Measurements from ENCODE around the gene KHK. TPM values are rescaled to one million over a fixed set of nuclear protein-coding genes. Genes with fewer than 3 reads are reported as not detected.

Gene KHK
- total RNA-seq, 1 donor from 2014 or later: 3.5 TPM

DNA sequence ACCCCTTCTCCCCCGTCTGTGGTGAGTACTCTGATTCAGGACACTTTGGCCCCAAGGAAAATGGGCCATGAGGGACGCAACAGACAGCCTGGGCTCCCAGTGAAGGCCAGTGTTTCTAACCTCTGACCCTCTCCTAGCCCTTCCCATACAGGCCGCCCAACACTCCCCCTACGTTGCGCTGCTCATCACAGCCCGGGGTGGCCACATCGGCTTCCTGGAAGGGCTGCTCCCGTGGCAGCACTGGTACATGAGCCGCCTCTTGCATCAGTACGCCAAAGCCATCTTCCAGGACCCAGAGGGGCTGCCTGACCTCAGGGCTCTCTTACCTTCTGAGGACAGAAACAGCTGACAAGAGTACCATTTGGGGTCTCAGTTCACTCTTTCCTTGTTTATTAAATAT is 43.8 kb downstream of the KHK start:
- ATAC-seq: no peak

- no peak for ATAC-seq
Measured at GRCh38 chr2:27131429-27131828, 44.9 kb downstream of the KHK start.

GRCh38 chr2:27133195-27133875 is 46.8 kb downstream of the KHK start:
- ATAC-seq: no peak

DNA sequence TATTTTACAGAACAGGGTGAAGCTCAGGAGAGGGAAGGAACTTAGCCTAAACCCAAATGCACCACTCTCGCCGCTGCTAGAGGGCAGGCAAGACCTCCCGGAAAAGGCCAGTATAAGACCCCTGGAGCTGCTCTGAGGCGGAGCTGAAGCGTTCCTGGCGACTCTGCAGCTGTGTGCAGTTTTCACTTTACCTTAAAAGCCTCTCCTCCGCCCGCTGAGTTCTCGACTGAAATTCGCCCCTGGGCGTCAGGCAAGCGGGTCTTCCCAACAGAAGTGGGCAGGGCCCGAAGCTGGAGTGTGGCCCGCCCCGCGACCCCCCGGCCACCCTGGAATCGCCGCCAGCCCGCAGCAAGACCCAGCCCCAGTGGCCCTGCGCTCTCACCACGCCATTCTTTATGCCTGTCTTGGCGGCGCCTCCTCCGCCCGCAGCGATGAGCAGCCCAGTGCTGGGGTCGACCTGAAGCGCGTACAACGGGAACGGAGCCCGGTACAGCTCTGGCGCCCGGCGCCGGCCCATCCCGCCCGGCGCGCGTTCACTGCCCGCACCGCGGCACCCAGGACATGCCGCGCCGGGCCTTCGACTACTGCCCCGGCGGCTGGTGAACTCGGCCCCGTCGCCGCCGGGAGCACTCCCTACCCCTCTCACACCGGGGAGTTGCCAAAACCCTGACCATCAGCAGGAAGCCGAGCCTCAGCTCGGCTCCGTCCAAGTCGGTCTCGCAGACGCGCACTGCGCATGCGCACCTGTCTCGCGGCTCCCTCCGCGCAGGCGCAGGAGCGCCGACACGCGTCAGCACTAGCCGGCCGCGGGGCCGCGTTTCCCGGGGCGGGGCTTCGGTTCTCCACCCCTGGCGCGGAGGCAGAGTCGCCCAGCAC is 47.6 kb downstream of the KHK start, which contains the start of gene PREB:
Gene PREB, minus strand, starts transcription at position 732 of the 876 bp plus-strand sequence. Its CDS starts 215 bp downstream, at position 517.
- ATAC-seq: peak; percentile 94

GRCh38 chr2:27134781-27135477 is 48.4 kb downstream of the KHK start:
- ATAC-seq: no peak

DNA sequence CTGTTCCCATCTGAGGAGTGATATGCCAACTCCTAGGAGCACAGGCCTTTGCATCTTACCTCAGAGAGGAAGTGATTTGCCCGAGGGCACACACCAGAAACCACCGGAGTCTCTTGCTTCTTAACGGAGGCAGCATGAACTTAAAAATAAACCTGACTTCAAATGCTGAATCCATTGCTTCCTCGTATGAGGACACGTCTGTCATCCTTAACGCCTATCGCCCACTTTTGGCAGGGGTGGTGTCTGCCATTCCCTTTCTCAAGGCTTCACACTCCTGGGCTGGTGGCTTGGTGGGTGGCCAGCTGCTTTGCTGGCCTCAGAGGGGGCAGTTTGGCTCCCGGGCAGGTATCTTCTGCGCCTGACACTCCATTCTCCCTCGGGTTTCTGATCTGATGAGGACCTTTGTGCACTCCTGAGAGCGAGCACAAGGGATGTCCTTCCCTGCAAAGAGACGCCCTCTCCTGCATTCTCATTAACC is 48.9 kb downstream of the KHK start:
- no peak for ATAC-seq

GRCh38 chr2:27136751-27137150 is 50.2 kb downstream of the KHK start:
- no peak for ATAC-seq

GRCh38 chr2:27137322-27137935 is 50.9 kb downstream of the KHK start:
- ATAC-seq: no peak

DNA sequence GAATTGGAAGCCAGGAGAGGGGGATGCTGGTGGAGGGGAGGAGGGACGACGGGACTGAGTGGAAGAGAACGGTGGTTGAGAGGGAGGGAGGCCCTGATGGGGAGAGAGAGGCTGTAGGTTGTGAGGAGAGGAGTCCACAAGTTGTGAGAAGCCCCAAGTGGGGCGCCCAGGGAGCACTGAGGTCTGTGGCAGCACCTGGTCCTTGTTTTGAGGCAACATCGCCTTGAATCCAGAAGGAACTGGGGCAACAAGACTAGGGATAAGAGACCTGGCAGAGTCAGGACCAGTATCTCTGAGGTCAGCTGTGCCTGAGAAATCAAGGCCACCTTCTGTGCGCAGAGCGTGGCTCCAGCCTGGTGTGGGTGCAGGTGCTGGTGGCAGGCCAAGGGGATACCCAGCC is 51.5 kb downstream of the KHK start:
- no peak for ATAC-seq

DNA sequence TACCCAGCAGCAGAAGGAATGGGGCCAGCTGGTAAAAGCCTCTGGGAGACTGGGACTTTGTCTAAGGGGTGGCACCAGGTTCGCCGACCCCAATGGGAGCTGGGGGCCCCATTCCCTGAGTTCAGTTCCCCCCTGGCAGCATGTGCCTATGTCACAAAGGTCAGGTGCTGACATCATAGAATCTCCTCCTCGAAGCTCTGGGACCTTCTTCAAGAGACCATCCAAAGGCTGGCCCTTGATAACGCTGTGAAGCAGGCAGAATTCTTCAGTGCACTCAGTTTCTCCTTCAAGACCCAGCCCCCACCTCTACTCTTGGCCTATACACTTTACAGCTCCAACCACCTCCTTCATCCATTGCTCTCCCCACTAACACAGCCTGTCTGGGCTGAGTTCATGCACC is 52.7 kb downstream of the KHK start, which contains the start of gene PRR30:
Gene PRR30, minus strand, starts transcription at position 101 of the 400 bp plus-strand sequence. CDS start 1,081 bp downstream, outside the sequence.
- no peak for ATAC-seq

DNA sequence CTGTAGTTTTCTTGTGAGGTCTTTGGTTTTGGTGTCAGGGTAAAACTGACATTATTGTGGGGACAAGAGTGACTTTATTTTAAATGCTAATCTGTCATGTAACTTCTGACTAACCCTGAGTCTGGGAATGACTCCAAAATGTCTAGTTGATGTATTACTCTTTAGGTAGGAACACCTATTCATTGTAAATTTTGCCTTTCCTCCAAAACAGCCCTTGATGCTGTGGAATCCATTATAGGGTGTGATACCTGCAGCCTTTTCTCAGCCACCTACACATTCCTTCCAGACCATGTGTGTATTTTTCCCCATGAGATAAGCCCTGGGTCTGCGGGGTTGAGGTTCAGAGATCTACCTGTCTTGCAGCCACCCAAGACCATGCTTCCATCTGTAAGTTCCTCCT is 56.7 kb downstream of the KHK start:
- peak; percentile 67 for ATAC-seq

DNA sequence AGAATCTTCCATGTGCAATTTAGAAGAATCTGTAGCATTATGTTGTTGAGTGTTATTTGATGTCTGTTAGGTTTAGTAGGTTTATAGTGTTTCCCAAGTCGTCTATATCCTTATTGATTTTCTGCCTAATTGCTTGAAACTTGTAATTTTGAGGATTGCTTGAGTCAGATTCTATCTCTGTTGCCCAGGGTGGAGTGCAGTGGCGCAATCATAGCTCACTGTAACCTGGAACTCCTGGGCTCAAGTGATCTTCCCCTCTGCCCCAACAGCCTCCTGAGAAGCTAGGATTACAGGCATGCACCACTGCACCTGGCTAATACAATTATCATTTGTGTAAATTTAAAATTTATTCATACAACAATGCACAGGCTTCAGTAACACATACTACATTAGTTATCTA is 59.1 kb downstream of the KHK start:
- ATAC-seq: no peak

- no peak for ATAC-seq
Measured at GRCh38 chr2:27147935-27148334, 61.4 kb downstream of the KHK start.

DNA sequence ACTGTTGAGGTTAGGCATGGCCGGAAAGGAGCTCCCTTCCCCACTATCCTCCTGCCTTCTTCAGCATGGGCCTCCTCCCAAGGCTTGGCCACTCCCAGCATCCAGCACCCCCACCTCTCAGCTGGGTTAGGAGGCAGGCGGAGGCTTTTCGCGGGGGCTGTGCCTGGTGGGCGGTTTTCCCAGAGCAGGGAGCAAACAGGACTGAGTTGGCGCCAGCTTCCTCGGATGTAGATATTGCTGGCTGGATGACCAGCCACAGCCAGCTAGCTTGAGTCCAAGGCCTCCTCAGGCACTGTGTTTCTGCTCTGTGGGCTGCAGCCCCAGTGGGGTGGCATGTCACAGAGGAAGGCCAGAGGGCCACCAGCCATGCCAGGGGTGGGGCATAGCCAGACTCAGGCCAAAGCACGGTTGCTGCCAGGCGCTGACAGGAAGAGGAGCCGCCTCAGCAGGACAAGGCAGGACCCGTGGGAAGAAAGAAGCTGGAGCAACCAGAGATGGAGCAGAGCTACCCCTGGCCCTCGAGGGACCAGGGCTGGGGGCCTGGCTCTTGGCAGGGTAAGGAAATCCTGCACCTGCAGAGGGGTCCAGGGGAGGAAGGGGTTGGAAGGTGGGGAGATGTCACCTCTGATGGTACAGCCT is 62.3 kb downstream of the KHK start, which contains the start of gene TCF23:
Gene TCF23, plus strand, starts transcription at position 204 of the 639 bp plus-strand sequence. Its CDS starts 130 bp downstream, at position 334.
- ATAC-seq: peak; percentile 40

DNA sequence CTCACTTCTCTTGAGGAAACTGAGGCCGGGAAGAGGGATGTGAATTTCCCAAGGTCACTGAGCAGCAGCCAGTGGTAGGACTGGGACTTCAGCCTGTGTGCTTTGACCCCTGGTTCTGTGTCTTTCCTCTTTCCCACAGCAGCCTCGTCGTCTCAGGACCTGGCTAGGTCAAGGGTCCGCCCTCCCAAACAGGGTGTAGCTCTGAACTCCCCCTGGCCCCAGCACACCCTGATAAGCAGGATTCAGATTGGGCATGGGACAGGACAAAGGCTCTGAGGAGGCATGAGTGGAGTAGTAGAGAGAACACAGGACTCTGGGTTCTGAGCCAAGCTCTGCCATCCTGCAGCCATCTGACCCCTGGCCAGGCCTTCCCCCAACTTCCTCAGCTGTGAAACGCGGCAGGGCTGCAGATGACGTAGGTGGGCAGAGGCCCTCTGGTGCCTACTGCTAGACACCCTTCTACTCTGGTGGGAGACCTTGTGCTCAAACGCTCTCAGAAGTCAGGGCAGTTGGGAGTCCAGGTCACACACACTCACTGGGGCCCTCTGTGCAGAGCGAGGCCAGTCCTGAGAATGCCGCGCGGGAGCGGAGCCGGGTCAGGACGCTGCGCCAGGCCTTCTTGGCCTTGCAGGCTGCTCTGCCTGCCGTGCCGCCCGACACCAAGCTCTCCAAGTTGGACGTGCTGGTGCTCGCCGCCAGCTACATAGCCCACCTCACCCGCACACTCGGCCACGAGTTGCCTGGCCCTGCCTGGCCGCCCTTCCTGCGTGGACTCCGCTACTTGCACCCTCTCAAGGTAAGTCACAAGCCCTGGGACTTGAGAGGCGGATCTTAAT is 63.2 kb downstream of the KHK start:
- ATAC-seq: no peak

Other genes with a start within 250 kb of the KHK start
- not detected for gene DPYSL5, start 238.6 kb upstream of the KHK start, total RNA-seq
- 6.9 TPM for gene MAPRE3, start 116.1 kb upstream of the KHK start, total RNA-seq
- 29.7 TPM for gene TMEM214, start 53.8 kb upstream of the KHK start, total RNA-seq
- gene AGBL5, start 35.1 kb upstream of the KHK start, total RNA-seq: 14.1 TPM
- 258 TPM for gene OST4, start 15.1 kb upstream of the KHK start, total RNA-seq
- gene EMILIN1, start 8.2 kb upstream of the KHK start, total RNA-seq: 3.0 TPM
- gene CGREF1, start 32.4 kb downstream of the KHK start, total RNA-seq: 0.96 TPM
- gene ABHD1, start 37.0 kb downstream of the KHK start, total RNA-seq: not detected
- gene PREB, start 47.9 kb downstream of the KHK start, total RNA-seq: 26.5 TPM
- not detected for gene PRR30, start 52.6 kb downstream of the KHK start, total RNA-seq
- gene TCF23, start 62.2 kb downstream of the KHK start, total RNA-seq: not detected
- 75.0 TPM for gene ATRAID, start 125.3 kb downstream of the KHK start, total RNA-seq
- 15.6 TPM for gene SLC5A6, start 125.5 kb downstream of the KHK start, total RNA-seq
- 26.7 TPM for gene CAD, start 130.6 kb downstream of the KHK start, total RNA-seq
- gene SLC30A3, start 176.3 kb downstream of the KHK start, total RNA-seq: not detected
- gene DNAJC5G, start 188.7 kb downstream of the KHK start, total RNA-seq: not detected
- 0.16 TPM for gene TRIM54, start 195.7 kb downstream of the KHK start, total RNA-seq
- 0.56 TPM for gene UCN, start 221.7 kb downstream of the KHK start, total RNA-seq
- 42.7 TPM for gene MPV17, start 236.3 kb downstream of the KHK start, total RNA-seq

All from esophagus mucosa (tissue), 1 donor.